Measurements from ENCODE around the gene DNM2. TPM values are rescaled to one million over a fixed set of nuclear protein-coding genes. Genes with fewer than 3 reads are reported as not detected.

The DNM2 gene
- total and polyA plus RNA-seq, 9 of the 15 experiments (the other 6 are each of a cell fraction or from before 2014, with no cell fraction given) = 2.2 to 161 (median 72.6) TPM

DNA sequence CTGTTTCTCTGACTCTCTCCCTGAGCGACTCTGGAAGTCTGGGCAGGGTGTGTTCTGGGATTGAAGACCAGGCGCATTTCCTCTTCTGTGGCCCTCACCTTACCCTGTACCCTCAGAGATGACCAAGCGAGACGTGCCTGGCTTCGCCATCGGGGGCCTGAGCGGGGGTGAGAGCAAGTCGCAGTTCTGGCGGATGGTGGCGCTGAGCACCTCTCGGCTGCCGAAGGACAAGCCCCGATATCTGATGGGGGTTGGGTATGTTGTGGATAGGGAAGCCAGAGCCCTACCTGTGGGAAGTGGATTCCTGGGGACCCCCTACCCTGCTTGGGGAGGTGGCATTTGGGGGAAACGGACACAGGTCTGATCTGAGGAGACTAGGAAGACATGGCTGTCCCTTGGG, 5.8 kb upstream of the DNM2 start (continued):
- no peak for TF ChIP-seq NCOA4 (IDR thresholded peaks at IDR 0.05; ENCODE audit: partially characterized antibody)
- TF ChIP-seq, protein P1, sequence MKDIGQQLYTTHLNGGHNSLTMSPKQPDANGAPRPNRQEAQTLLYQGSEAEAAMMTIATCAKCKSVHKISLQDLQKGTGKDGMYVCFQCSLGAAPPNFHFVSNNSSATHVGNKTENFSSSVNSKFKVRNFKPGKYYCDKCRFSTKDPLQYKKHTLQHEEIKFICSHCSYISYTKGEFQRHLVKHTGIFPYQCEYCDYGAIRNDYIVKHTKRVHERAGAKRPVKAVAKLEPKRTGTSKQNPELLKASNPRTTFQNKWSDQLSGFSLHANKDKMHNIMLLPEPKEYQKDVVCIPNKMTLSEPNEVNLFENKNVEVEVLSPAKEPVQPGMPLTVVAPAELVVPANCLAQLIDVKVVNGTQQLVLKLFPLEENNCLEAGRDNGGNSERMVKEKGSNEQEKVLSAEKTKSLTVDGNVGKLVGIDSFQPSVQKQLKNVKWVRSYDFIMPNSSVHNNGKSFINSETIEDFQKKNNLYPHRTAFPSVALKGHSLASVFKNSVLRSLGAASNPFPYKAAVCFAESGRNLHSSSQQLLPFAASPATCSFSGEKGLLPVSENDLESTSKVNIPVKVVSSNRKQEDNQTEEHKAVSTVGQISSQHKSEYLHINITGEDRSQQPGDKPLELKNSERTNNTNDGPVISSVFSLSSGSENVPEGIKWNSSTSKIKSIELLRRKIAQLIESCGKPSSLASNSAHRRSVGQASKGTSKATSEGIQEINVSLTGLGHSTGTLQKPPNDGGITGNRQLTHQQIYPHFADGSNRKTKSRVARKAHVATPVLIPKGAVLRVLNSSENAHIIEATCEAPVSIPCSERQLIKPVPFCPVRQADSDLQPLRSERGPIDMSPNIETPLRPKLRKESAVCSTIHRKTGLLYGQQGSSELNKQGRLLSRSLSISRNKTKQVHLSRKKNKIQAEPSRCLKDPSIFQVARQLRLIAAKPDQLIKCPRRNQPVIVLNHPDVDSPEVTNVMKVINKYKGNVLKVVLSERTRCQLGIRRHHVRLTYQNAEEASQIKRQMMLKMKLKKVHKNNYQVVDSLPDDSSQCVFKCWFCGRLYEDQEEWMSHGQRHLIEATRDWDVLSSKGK (CRISPR knock-in tag; IDR thresholded peaks at IDR 0.05) = no peak

DNA sequence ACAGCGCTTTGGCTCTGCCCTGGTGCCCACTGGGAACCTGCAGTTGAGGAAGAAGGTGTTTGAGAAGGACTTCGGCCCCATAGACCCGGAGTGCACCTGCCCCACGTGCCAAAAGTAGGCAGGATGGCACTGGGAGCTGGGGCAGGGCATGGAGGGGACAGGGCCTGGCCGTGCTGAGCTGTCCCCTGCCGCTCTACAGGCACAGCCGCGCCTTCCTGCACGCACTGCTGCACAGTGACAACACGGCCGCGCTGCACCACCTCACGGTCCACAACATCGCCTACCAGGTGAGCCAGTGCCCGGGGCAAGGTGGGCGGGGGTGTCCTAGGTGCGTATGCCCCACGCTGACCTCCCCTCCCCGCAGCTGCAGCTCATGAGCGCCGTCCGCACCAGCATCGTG, 5.1 kb upstream of the DNM2 start:
- H3K36me3 ChIP-seq (ENCODE audit: control insufficient read depth, insufficient read depth, low read length) = peaks cover 23% of the 10 kb centered on the region; the same call in 1 of the 3 replicates
- in situ Hi-C loops (cut with MboI) = no loop called here
- H3K27me3 ChIP-seq (ENCODE audit: control insufficient read depth in 2 of 2, insufficient read depth in 2 of 2, low read length in 2 of 2) = no peaks in the 10 kb centered on the region
- no peak overlapping the region for H3K4me3 ChIP-seq
- FAIRE-seq = no peak
- no peak overlapping the region for H2AFZ ChIP-seq (ENCODE audit: low read depth, low read length)
- no peak overlapping the region for H3K27ac ChIP-seq (ENCODE audit: extremely low read depth, low read depth, low read length)
- TF ChIP-seq POLR2G (IDR thresholded peaks at IDR 0.05; ENCODE audit: low read depth, low read length) (0 out of 2 replicates have a peak, but pooled peaks have one; percentile 33), SMAD4 (CRISPR knock-in tag; conservative IDR thresholded peaks at IDR 0.05) (no peak), ZC3H8 (IDR thresholded peaks at IDR 0.05) (no peak)
- ATAC-seq = no peak
- CTCF ChIA-PET (ENCODE audit: low intra/inter-chr PET ratio) = no interaction called here
- no peaks in the 10 kb centered on the region for H3K9me3 ChIP-seq (replicated peaks; ENCODE audit: control insufficient read depth, insufficient read depth, low read depth, low read length)
- POLR2A ChIA-PET = interaction anchor here (0.6 kb wide), 3 partner anchors 32 to 91 kb away, joined by 3 read pairs; no protein-coding TSS in a partner anchor
- no peaks in the 10 kb centered on the region for H3K9me1 ChIP-seq (ENCODE audit: control insufficient read depth, insufficient read depth, low read length)
- no peaks in the 10 kb centered on the region for H3K79me2 ChIP-seq (ENCODE audit: control insufficient read depth, insufficient read depth, low read length)
- H3K4me1 ChIP-seq (replicated peaks in 1 of 2; ENCODE audit: control insufficient read depth in 2 of 2, insufficient read depth in 2 of 2, low read length in 2 of 2) = peaks cover 2 to 19% of the 10 kb centered on the region in 2 experiments; a peak in 3 of 5 replicates
- 92% methylated on average over 9 of the region's 23 CpGs for WGBS (ENCODE audit: insufficient coverage, low coverage, missing lambda C conversion rate)
- no peak for DNase-seq (ENCODE audit: extremely low read depth in 1 of 4, low spot score in 3 of 4)
- no peaks in the 10 kb centered on the region for H4K20me1 ChIP-seq (replicated peaks; ENCODE audit: control insufficient read depth, insufficient read depth, low read length)
- TSS peak; percentile 70 for BruUV-seq (replicated peaks)
- peak overlapping the region in 1 of 2 experiments; percentile 45; a peak in 2 of 4 replicates for H3K9ac ChIP-seq (ENCODE audit: insufficient read depth in 1 of 2, low read depth in 2 of 2, low read length in 2 of 2)
- intact Hi-C loops (cut with micrococcal nuclease) = no loop called here
- no peak overlapping the region for H3K4me2 ChIP-seq (ENCODE audit: insufficient read depth, low read length)
